Left ventricle myocardium inferior (tissue), 1 donor: ENCODE results near the gene ATP4A. TPM values are rescaled to one million over a fixed set of nuclear protein-coding genes. Genes with fewer than 3 reads are reported as not detected.
A peak's percentile ranks its signal among the peaks of the same experiment; 100 is the strongest.

Source experiments
- DNase-seq: peaks from one replicate; pipeline ENCODE4 v3.0.0-alpha.2; 2020
- H3K27ac ChIP-seq: fragments of 200-600 bp; replicated peaks from 2 replicates; pipeline ENCODE4 v1.8.0; 2021
- H3K27me3 ChIP-seq: fragments of 200-600 bp; 2 replicates; pipeline ENCODE4 v1.8.0; 2021; ENCODE audit warnings: low read depth
- H3K36me3 ChIP-seq: fragments of 200-600 bp; 2 replicates; pipeline ENCODE4 v1.8.0; 2021
- H3K4me1 ChIP-seq: fragments of 200-600 bp; 2 replicates; pipeline ENCODE4 v1.8.0; 2021
- H3K4me3 ChIP-seq: fragments of 200-600 bp; 2 replicates; pipeline ENCODE4 v1.8.0; 2021; ENCODE audit warnings: mild to moderate bottlenecking, moderate library complexity
- H3K9me3 ChIP-seq: fragments of 200-600 bp; replicated peaks from 2 replicates; pipeline ENCODE4 v1.8.0; 2021
- CTCF ChIP-seq: fragments of 200-600 bp; IDR thresholded peaks from 2 replicates; pipeline ENCODE4 v1.8.0; 2021; ENCODE audit warnings: antibody characterized with exemption, mild to moderate bottlenecking, borderline replicate concordance
- intact Hi-C: fragments of 100-400 bp; cut with micrococcal nuclease; formaldehyde crosslinking; loops from one replicate; pipeline ENCODE4 v1.11.0; 2022
- total RNA-seq: library from RNA; stranded (reverse); fragmentation: NEBNext Ultra II Directional; extraction: Animal tissue kit (Norgen Biotek cat#: 25700); gene quantifications from one replicate; pipeline ENCODE4 v1.2.1, GENCODE V29; 2021
- donor health status: DM: no; HTN: yes; CAD: no; lungs with severe emphysema.

ATP4A gene
- total RNA-seq, 1 donor from 2014 or later: not detected

- DNase-seq: no peak
- intact Hi-C loops: no loop called here
- H3K27ac ChIP-seq: no peak overlapping the region
- H3K4me1 ChIP-seq: peaks cover 13% of the 10 kb centered on the region
- H3K36me3 ChIP-seq: no peaks in the 10 kb centered on the region
- H3K27me3 ChIP-seq: peaks cover 73% of the 10 kb centered on the region
- no peaks in the 10 kb centered on the region for H3K9me3 ChIP-seq
- no peak for TF ChIP-seq CTCF
- peak overlapping the region; percentile 56 for H3K4me3 ChIP-seq
Observed at GRCh38 chr19:35556846-35557538, 6.5 kb downstream of the ATP4A start.

GRCh38 chr19:35556025-35556590 lies 7.3 kb downstream of the ATP4A start:
- no peaks in the 10 kb centered on the region for H3K9me3 ChIP-seq
- intact Hi-C loops: no loop called here
- H3K27me3 ChIP-seq: peaks cover 64% of the 10 kb centered on the region

GRCh38 chr19:35555301-35556005 lies 8.0 kb downstream of the ATP4A start:
- no peak for DNase-seq
- Histone ChIP-seq H3K9me3 (no peaks in the 10 kb centered on the region), H3K4me1 (peaks cover 13% of the 10 kb centered on the region), H3K36me3 (no peaks in the 10 kb centered on the region), H3K27me3 (peaks cover 58% of the 10 kb centered on the region), H3K27ac (no peak overlapping the region), H3K4me3 (no peak overlapping the region)
- intact Hi-C loops: no loop called here
- no peak for TF ChIP-seq CTCF

More at GRCh38 chr19:35556025-35556590, 7.3 kb downstream of the ATP4A start:
- TF ChIP-seq CTCF: no peak
- peaks cover 13% of the 10 kb centered on the region for H3K4me1 ChIP-seq
- no peak overlapping the region for H3K4me3 ChIP-seq
- no peak overlapping the region for H3K27ac ChIP-seq
- no peaks in the 10 kb centered on the region for H3K36me3 ChIP-seq
- no peak for DNase-seq

- Histone ChIP-seq H3K4me1 (peaks cover 13% of the 10 kb centered on the region), H3K9me3 (no peaks in the 10 kb centered on the region), H3K36me3 (no peaks in the 10 kb centered on the region), H3K27ac (no peak overlapping the region), H3K4me3 (no peak overlapping the region), H3K27me3 (peaks cover 44% of the 10 kb centered on the region)
- intact Hi-C loops: no loop called here
- TF ChIP-seq CTCF: no peak
- no peak for DNase-seq
Observed at GRCh38 chr19:35554076-35554475, 9.4 kb downstream of the ATP4A start.

GRCh38 chr19:35553385-35554000 lies 10.0 kb downstream of the ATP4A start:
- H3K27me3 ChIP-seq: peaks cover 38% of the 10 kb centered on the region
- no peak for DNase-seq
- no peaks in the 10 kb centered on the region for H3K9me3 ChIP-seq

More at GRCh38 chr19:35553385-35554000, 10.0 kb downstream of the ATP4A start:
- Histone ChIP-seq H3K27ac (no peak overlapping the region), H3K4me3 (no peak overlapping the region), H3K36me3 (no peaks in the 10 kb centered on the region), H3K4me1 (peaks cover 11% of the 10 kb centered on the region)
- TF ChIP-seq CTCF: no peak
- intact Hi-C loops: no loop called here
